ENCODE data around the gene CHKB.

The CHKB gene

DNA sequence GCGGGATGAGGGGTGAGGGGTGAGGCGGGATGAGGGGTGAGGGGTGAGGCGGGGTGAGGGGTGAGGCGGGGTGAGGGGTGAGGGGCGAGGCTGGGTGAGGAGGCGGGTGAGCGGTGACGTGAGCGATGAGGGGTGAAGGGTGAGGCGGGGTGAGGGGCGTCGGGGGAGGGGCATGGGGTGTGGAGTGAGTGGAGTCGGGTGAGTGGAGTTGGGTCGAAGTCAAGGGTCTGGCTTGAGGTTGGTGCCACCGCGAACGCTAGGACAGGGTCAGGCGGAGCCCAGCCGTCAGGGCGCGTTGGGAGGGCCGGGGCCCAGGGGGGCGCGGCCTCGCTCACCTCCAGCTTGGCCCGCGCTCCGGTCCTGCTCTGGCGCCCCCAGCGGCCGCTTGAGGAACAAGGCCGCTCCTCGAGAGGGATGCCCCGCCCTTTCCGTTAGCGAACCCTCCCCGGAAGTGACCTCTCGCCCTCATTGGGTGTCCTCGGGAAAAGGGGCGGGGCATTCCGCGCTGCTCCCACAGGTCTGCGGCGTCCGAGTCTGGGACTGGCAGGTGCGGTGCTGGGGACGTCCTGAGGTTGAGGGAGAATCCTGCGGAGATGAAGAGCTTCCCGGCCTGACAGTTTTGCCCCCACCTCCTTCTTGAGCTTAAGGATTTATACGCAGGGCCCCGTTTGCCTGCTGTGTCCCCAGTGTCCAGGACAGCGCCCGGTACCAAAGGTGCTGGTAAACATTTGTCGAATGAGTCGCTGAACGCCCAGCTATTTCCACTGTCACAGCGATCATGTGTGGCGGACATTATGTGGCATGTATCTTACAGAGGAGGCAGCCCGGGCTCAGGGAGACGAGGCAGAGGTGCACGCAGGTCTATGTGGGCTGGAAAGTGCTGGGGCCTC is 19.9 kb downstream of the CHKB start, which contains the start of gene SYCE3:
Gene SYCE3 (minus strand): TSS at position 397 of the 890 bp plus-strand sequence. CDS start 6,514 bp downstream, outside the sequence.
- Histone ChIP-seq H3K79me2 (ENCODE audit: insufficient read depth, low read length) (no peaks in the 10 kb centered on the region), H3K9me3 (ENCODE audit: low read length) (no peaks in the 10 kb centered on the region), H3F3A (ENCODE audit: insufficient read depth, low read length) (no peaks in the 10 kb centered on the region), H2AFZ (ENCODE audit: low read length) (no peak within 1 kb of the TSS), H3K27ac (ENCODE audit: low read depth, low read length, poor library complexity, severe bottlenecking) (no peak within 1 kb of the TSS), H4K20me1 (ENCODE audit: insufficient read depth, low read length) (no peaks in the 10 kb centered on the region), H3K4me1 (ENCODE audit: insufficient read depth, low read length, severe bottlenecking) (peaks cover 7% of the 10 kb centered on the region), H3K36me3 (ENCODE audit: insufficient read depth, low read length) (peaks cover 4% of the 10 kb centered on the region), H3K9ac (ENCODE audit: low read length) (peak within 1 kb of the TSS; percentile 51), H3K4me3 (ENCODE audit: low read depth, low read length, poor library complexity, severe bottlenecking) (peak within 1 kb of the TSS; percentile 63), H3K9me2 (ENCODE audit: low read depth, low read length) (no peaks in the 10 kb centered on the region), H3K27me3 (ENCODE audit: insufficient read depth, low read length) (peaks cover 5% of the 10 kb centered on the region; the same call in 1 of the 2 replicates), H3K4me2 (ENCODE audit: low read length) (peak within 1 kb of the TSS; percentile 89)
- no peak for TF ChIP-seq EZH2 (IDR thresholded peaks at IDR 0.05; ENCODE audit: borderline replicate concordance, low read length)
- TF ChIP-seq CTCF (IDR thresholded peaks at IDR 0.05; ENCODE audit: low read length): peak; percentile 79

DNA sequence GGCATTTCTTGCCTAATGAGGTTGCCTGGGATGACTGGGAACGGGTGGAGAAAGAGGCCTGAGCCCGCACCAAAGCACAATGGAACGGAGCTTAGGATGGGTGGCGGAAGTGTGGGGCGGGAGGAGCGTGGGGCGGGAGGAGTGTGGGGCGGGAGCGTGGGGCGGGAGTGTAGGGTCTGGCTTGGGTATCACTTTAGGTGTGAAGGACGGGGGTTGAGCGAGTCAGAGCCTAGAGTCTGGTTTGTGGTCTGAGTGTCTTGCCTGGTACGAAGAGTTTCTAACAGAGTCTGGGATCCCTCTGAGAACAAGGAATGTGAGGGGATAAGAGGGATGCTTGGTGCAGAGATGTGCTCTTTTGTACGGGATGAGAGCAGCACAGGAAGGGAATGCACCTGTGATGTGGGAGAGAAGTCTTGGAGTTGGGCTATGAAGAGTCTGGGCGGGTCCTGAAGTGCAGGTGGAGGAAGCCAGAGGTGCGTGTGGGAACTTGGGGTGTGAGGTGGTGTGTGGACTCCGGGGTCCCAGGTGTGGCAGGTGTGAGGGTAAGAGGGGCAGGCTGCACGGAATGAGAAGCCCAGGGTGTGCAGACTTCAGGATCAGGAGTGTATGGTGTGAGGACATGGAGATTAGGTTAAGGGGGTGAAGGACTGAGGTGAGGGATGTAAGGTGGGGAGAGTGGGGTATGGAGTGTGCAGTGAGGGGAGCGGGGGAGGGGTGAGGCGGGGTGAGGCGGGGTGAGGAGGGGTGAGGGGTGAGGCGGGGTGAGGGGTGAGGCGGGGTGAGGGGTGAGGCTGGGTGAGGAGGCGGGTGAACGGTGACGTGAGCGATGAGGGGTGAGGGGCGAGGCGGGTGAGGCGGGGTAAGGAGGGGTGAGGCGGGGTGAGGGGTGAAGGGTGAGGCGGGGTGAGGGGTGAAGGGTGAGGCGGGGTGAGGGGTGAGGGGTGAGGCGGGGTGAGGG is 21.0 kb downstream of the CHKB start:
- Histone ChIP-seq H3K9me2 (ENCODE audit: low read depth, low read length) (no peaks in the 10 kb centered on the region), H3K4me1 (ENCODE audit: insufficient read depth, low read length, severe bottlenecking) (peaks cover 7% of the 10 kb centered on the region), H3K9me3 (ENCODE audit: low read length) (no peaks in the 10 kb centered on the region), H4K20me1 (ENCODE audit: insufficient read depth, low read length) (no peaks in the 10 kb centered on the region), H3K36me3 (ENCODE audit: insufficient read depth, low read length) (no peaks in the 10 kb centered on the region), H3K4me2 (ENCODE audit: low read length) (no peak overlapping the region), H3K9ac (ENCODE audit: low read length) (no peak overlapping the region), H2AFZ (ENCODE audit: low read length) (no peak overlapping the region), H3K4me3 (ENCODE audit: low read depth, low read length, poor library complexity, severe bottlenecking) (no peak overlapping the region), H3K27me3 (ENCODE audit: insufficient read depth, low read length) (peaks cover 5% of the 10 kb centered on the region; the same call in 1 of the 2 replicates), H3F3A (ENCODE audit: insufficient read depth, low read length) (no peaks in the 10 kb centered on the region), H3K79me2 (ENCODE audit: insufficient read depth, low read length) (no peaks in the 10 kb centered on the region), H3K27ac (ENCODE audit: low read depth, low read length, poor library complexity, severe bottlenecking) (no peak overlapping the region)
- TF ChIP-seq CTCF (IDR thresholded peaks at IDR 0.05; ENCODE audit: low read length): no peak
- TF ChIP-seq EZH2 (IDR thresholded peaks at IDR 0.05; ENCODE audit: borderline replicate concordance, low read length): no peak

DNA sequence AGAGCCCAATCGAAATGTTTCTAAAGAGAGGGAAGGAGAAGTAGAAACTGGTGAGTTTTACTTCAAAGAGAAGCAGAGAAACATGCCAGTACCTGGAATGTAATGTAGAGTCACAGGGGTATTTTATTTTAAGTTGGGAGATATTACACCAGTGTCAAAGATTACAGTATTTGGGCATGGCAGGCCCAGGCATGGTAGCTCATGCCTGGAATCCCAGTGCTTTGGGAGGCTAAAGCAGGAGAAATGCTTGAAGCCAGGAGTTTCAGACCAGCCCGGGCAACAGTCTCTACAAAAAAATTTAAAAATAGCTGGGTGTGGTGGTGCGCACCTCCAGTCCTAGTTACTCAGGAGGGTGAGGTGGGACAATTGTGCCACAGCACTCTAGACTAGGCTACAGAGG is 22.6 kb downstream of the CHKB start:
- no peaks in the 10 kb centered on the region for H3K9me3 ChIP-seq (ENCODE audit: low read length)
- no peak for TF ChIP-seq EZH2 (IDR thresholded peaks at IDR 0.05; ENCODE audit: borderline replicate concordance, low read length)
- TF ChIP-seq CTCF (IDR thresholded peaks at IDR 0.05; ENCODE audit: low read length): no peak
- H3K9me2 ChIP-seq (ENCODE audit: low read depth, low read length): no peaks in the 10 kb centered on the region
- H3K27ac ChIP-seq (ENCODE audit: low read depth, low read length, poor library complexity, severe bottlenecking): no peak overlapping the region
- no peaks in the 10 kb centered on the region for H3K36me3 ChIP-seq (ENCODE audit: insufficient read depth, low read length)
- H3K27me3 ChIP-seq (ENCODE audit: insufficient read depth, low read length): peaks cover 5% of the 10 kb centered on the region; the same call in 1 of the 2 replicates
- no peaks in the 10 kb centered on the region for H3F3A ChIP-seq (ENCODE audit: insufficient read depth, low read length)
- peaks cover 7% of the 10 kb centered on the region for H3K4me1 ChIP-seq (ENCODE audit: insufficient read depth, low read length, severe bottlenecking)
- no peak overlapping the region for H3K9ac ChIP-seq (ENCODE audit: low read length)
- no peak overlapping the region for H3K4me3 ChIP-seq (ENCODE audit: low read depth, low read length, poor library complexity, severe bottlenecking)
- H3K79me2 ChIP-seq (ENCODE audit: insufficient read depth, low read length): no peaks in the 10 kb centered on the region
- no peaks in the 10 kb centered on the region for H4K20me1 ChIP-seq (ENCODE audit: insufficient read depth, low read length)
- no peak overlapping the region for H3K4me2 ChIP-seq (ENCODE audit: low read length)
- H2AFZ ChIP-seq (ENCODE audit: low read length): no peak overlapping the region
